WI38 (cell line): ENCODE data around the gene C13orf42.
"Not testable (repeated sequence)": the region's sequence is repeated elsewhere in the genome, so short reads cannot be mapped to it uniquely, and the experiment has no call there.

Experiments
- H3K4me3 ChIP-seq: 2 replicates; pipeline ENCODE4 v1.5.1; 2011; ENCODE audit warnings: low read depth, mild to moderate bottlenecking, control low read depth, low read length
- TF ChIP-seq, protein P1 (sequence below): IDR thresholded peaks from 2 replicates; pipeline ENCODE4 v1.5.1; 2012; ENCODE audit warnings: low read depth, mild to moderate bottlenecking, control low read depth, low read length

The C13orf42 gene

DNA sequence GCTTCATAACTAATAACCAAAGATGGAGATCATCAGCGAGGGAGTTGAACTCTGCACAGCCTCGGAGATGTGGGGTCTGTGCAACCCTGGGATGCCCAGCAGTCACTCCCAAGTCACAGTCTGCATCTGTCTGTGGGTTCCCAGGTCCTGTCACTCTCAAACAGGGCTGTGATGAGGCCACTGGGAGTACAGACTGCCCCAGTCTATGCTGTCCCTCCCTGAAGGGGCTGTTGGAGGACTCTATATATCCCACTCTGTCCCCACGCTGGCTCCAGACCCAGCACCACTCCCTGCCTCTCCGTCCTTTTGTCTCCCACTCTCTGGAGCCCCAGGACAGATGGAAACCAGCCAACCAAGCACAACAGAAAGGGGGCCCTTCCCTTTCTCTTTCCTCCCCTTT, 26.2 kb upstream of the C13orf42 start:
- TF ChIP-seq, protein P1, sequence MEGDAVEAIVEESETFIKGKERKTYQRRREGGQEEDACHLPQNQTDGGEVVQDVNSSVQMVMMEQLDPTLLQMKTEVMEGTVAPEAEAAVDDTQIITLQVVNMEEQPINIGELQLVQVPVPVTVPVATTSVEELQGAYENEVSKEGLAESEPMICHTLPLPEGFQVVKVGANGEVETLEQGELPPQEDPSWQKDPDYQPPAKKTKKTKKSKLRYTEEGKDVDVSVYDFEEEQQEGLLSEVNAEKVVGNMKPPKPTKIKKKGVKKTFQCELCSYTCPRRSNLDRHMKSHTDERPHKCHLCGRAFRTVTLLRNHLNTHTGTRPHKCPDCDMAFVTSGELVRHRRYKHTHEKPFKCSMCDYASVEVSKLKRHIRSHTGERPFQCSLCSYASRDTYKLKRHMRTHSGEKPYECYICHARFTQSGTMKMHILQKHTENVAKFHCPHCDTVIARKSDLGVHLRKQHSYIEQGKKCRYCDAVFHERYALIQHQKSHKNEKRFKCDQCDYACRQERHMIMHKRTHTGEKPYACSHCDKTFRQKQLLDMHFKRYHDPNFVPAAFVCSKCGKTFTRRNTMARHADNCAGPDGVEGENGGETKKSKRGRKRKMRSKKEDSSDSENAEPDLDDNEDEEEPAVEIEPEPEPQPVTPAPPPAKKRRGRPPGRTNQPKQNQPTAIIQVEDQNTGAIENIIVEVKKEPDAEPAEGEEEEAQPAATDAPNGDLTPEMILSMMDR = no peak
- H3K4me3 ChIP-seq = no peak overlapping the region

DNA sequence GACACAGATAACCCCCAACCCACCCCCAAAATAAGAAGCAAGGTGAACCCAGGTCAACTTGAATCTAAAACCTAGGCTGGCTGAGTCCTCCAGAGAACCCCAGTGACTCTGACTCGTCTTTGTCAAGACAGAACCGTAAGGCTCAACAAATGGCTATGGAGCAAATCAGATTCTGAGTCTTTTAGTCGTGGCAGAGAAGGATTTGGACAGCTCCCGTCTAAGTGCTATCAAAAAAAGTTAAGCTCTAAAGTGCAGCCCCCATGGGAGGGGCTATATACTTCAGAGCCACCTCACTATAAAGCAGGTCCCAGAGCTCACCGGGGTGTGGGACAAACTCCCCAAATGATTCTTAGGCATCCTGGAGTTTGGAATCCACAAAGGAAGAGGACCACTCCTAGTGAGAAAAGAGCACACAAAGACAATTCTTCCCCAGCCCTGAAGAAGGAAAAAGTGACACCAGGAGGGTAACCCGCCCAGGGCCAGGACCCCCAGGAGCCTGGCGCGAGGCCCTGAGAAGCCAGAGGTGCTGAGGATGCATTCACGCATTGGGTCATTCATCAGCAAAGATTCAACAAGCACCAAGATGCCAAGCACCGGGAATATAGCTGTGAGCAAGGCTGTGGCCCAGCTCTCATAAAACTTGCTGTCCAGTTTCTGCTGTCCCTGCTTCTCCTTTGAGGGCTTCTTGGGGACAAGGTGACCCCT, 25.4 kb upstream of the C13orf42 start:
- TF ChIP-seq, protein P1 = no peak
- H3K4me3 ChIP-seq = no peak overlapping the region

DNA sequence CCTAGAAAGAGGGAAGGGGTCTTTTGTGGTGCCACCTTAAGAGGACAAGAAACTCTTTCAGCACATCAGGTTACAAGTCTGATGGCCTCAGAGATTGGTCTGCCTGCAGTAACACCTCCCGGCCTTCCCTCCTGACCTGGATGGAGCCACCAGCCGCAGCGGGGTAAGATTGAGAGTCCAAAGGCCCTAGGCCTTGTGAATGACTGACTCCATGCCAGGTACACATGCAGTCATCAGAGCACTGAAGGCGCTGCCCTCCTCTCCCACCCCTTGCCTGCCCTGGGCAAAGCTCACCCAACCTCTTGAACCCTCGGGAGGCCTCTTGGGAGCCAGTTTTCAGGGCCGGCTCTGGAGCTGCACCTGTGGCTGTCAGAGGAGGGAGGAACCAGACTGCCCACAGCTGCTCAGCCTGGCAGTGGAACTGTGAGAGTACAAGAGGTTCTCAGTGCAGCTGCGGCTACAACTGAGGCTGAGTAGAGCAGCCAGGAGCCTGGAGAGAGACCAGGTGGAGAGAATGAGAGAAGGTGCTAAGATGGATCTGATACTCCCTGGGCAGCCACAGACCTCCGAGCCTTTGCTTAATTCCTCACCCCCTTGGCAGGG, 23.8 kb upstream of the C13orf42 start:
- TF ChIP-seq, protein P1 = no peak

DNA sequence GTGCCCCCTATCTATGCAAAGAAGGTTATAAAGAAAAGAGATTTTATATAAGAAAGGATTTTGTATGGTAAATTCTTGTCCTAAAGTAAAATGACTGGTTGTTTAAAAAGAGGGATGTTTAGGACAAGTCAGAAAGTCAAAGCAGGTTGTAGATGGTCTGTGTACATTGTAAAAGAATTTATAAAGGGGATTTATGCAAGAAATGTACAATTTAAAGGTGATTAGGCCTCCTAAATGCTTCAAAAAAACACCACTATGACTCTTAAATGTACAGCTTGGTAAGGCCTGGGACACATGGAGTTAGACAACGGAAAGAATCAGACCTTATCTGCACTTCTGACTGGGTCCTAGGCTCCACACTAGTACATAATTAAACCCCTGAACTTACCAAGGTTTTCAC, 19.3 kb upstream of the C13orf42 start:
- TF ChIP-seq, protein P1 = no peak
- no peak overlapping the region for H3K4me3 ChIP-seq

More for the DNA sequence above, 23.8 kb upstream of the C13orf42 start:
- H3K4me3 ChIP-seq = no peak overlapping the region

DNA sequence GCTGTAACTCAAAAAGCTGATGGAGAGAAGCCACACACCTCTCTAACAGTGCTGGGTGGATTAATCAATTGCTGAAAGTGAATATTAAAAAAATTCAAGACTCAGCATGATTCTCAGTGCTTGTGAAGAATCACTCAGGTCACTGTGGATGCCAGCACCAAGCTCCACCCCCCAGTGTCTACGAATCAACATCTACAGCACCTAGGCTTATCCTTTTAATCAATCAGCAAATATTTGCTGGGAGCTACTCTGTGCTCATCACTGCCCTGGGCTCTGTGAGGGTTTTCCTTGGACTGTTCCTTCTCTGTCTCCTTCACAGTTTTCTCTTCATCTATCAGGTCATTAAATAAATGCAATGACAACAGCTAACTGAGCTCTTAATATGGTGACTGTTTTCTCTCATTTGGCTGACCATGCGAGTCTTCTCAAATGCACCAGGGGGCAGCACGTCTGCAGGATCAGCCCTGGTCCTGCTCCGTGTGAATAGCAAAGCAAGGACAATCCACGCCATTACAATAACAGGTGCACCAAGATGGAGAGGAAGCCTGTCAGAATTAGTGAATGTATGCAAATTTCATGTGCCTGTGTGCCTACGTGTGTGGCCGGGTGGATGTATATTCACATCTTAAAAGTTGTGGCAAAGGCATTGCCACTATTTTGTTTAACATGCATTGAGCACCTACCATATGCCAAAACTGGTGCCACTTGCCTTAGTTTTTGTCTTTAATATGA, 14.6 kb upstream of the C13orf42 start:
- H3K4me3 ChIP-seq = no peak overlapping the region
- TF ChIP-seq, protein P1 = peak; percentile 69

DNA sequence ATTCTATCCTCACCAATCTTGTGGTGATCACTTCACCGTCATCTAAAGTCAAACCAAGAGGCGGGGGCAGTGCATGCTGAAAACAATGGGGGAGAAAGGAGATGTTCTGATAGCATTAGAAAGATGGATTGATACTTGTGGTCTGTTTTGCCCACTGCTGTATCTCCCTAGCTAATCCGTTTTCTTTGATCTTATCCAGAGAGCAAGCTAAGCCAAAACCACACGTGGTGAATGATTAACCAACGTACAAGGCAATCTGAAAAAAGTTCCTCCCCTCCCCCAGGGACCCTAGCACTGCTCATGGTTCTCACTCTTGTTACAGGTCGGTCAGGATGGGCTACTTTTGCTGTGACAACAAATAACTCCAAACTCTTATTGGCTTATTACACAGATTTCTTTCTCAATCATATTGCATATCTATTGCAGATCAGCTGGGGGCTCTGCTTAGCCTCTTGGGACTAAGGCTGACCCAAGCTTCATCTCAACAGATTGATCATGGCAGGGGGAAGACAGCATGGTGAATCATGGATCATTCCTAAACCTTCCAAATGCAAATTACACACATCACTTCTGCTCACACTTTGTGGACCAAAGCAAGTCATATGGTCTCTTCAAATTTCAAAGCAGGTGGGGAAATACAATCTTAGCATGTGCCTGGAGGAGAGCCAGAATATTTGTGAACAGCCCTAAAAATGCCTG, 11.9 kb upstream of the C13orf42 start:
- no peak overlapping the region for H3K4me3 ChIP-seq
- TF ChIP-seq, protein P1 = no peak

DNA sequence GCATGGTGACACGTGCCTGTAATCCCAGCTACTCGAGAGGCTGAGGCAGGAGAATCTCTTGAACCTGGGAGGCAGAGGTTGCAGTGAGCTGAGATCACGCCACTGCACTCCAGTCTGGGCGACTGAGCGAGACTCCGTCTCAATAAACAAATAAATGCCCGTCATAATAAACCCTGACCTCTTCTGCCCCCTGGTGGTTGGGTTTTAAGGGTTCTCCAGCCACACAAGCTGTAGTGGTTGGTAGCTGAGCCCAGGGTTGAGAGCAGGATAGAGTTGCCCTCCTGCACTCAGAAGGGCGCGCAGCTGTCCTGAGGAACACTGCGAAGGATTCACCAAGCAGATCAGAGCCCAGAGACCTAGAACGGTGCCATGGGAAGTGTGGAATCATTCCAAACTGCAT, 9.8 kb upstream of the C13orf42 start:
- not testable (repeated sequence) for H3K4me3 ChIP-seq
